HG02973 (cell line): ENCODE results near the gene NTN1.

Source experiments
- ATAC-seq: cut with Tn5 transposase; IDR thresholded peaks from one replicate; pipeline ENCODE4 v1.9.1; 2021; ENCODE audit warnings: moderate library complexity; ENCODE audit not compliant: unreplicated experiment

The NTN1 gene

GRCh38 chr17:9266031-9266680 lies 244.8 kb downstream of the NTN1 start:
- no peak for ATAC-seq

- no peak for ATAC-seq
Measured at GRCh38 chr17:9266697-9267117, 245.4 kb downstream of the NTN1 start.

- no peak for ATAC-seq
Measured at GRCh38 chr17:9268546-9268945, 247.2 kb downstream of the NTN1 start.

DNA sequence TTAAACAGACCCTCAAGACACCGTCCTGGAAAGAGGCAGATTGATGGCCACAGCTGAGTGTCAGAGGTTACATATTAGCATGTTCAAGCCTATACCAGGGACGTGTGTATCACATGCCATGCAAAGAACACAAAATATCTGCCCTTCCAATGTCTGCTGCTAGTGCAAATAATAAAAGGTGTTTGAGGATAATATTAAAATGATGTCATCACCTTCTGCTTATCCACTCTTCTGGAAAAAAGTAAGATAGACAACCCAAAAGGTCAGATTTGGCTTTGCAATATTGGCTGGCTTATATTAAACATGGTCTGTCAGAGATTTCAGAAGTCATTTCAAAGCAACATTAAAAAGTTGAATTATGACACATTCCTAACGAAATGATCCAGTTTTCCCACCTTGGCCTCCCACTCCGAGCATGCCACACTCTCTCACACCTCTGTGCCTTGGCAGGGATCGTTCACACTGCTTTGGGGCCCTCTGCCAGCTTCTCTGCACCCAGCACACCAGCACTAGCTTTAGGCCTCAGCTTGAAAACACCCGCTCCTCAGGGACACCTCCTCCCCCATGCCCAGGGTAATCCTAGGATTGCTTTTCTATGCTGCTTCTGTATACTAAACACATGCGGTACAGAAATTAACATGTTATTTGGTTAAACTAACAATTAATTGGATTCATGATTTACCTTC lies 248.2 kb downstream of the NTN1 start:
- ATAC-seq = no peak

DNA sequence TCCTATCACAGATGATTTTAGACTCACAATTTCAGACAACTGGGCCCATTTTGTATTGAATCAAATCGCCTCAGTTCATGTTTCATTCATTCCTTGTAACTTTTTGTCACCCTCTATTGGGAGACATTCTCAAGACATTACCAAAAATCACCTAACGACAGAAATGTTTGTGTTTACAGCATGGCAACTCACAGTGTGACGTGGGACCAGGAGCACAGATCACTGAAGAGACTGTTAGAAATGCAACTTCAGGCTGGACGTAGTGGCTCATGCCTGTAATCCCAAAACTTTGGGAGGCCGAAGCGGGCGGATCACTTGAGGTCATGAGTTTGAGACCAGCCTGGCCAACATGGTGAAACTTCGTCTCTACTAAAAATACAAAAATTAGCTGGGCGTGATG lies 249.6 kb downstream of the NTN1 start:
- ATAC-seq = no peak

DNA sequence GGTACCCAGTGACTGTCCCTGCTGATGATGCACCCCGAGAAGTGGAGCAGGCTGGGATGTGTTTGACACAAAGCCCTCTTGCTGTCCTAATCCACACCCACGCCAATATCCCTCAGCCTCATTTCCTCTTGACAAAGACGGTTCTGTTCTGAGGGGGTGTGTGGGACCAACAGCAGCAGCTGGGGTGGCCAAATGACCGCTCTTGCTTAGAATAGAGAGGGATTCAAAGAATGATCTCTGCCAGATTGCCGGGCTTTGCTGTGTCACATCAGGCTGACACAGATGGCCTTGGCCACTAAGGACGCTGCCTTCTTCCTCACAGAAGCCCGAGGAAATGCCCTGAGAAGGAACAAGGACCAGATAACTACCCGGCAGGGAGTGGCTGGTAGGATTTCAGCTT lies 250.7 kb downstream of the NTN1 start:
- no peak for ATAC-seq

DNA sequence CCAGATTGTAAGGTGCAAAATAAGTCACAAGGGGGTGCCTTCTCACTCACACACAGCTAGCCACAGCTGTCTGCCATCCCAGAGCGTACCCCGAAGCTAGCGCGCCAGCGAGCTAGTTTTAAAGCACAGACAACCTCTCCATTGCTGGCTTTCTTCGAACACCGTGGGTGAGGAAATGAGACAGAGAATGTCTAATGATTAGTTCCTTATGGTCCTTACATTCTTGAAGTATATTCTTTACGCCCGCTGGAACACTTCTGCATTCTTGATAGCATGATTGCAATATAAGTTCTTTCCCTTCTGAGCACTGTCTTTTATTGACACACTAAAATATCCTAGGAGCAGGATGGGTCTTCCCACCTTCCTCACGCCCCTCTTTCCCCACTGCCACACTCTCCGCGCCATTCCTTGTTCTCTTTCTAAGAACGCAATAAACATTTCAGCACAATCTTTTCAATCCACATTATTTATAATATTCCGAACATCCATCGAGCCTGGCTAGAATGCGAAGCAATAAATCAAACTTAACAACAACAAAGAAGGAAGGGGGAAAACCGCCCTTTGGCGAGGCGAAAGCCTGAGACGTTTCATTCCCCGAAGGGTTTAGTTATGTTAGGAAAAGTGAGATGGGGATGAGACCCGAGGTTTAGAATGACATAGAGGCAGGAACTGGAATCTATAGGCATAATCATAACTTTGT lies 251.3 kb downstream of the NTN1 start:
- ATAC-seq = no peak

DNA sequence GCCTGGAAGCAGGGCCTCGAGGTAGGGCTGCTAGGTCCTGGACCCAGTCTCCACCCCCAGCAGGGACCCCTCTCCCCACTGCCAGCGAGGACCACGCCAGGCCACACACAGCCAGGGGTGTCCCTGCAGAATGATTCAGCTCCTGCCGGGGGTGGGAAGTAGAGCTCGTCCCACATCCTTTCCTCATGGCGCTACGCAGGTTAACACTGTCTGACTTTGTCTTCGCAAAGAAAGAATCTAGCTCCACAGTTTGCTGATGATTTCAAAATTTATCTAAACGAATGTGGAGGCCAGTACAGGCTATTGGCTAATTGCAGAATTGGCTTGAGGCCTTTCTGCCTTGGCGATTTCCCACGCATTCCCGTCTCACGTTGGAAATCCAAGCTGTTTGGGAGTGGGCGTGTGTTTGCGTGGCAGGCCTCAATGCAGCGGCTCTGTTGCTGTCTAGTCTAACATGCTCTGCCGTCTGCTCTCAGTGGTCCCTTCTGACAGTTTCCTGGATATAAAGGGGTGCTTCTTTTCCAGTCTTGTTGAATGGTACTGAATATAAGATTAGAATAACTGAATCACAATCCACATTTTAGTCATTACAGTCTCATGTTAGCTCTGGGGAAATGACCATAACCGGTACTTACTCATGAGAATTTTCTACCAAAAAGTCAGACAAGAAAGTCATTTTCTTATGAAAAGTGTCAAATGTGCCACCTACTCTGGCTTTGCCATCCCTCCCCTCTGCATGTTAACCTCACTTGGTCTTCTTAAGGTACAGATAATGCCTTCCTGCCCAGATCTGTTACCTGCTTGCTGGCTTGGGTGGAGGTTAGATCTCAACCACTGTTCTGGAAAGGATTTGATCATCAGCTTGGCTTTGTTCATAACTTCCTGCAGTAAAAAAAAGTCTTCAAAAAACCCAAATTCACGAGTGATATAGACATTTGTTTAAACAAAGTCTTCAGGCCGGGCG lies 252.4 kb downstream of the NTN1 start:
- ATAC-seq = no peak

- no peak for ATAC-seq
Measured at GRCh38 chr17:9274973-9275372, 253.7 kb downstream of the NTN1 start.

DNA sequence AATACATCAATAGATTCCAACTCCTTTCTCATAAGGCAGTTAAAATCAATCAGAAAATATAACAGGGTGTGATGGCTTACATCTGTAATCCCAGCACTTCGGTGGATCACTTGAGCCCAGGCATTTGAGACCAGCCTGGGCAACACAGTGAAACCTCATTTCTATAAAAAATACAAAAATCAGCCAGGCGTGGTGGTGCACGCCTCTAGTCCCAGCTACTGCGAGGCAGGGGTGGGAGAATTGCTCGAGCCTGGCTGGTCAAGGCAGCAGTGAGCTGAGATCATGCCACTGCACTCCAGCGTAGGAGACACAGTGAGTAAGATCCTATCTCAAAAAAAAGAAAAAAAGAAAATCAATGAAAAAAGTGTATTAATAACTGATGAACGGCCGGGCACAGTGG lies 258.6 kb downstream of the NTN1 start:
- ATAC-seq = no peak

- no peak for ATAC-seq
Measured at GRCh38 chr17:9283909-9284308, 262.6 kb downstream of the NTN1 start.

GRCh38 chr17:9284884-9285283 lies 263.6 kb downstream of the NTN1 start:
- no peak for ATAC-seq

GRCh38 chr17:9285602-9286427 lies 264.5 kb downstream of the NTN1 start:
- no peak for ATAC-seq

- ATAC-seq = no peak
Measured at GRCh38 chr17:9286434-9286833, 265.1 kb downstream of the NTN1 start.

- ATAC-seq = no peak
Measured at GRCh38 chr17:9287306-9287705, 266.0 kb downstream of the NTN1 start.

GRCh38 chr17:9290226-9290613 lies 268.9 kb downstream of the NTN1 start:
- ATAC-seq = no peak

DNA sequence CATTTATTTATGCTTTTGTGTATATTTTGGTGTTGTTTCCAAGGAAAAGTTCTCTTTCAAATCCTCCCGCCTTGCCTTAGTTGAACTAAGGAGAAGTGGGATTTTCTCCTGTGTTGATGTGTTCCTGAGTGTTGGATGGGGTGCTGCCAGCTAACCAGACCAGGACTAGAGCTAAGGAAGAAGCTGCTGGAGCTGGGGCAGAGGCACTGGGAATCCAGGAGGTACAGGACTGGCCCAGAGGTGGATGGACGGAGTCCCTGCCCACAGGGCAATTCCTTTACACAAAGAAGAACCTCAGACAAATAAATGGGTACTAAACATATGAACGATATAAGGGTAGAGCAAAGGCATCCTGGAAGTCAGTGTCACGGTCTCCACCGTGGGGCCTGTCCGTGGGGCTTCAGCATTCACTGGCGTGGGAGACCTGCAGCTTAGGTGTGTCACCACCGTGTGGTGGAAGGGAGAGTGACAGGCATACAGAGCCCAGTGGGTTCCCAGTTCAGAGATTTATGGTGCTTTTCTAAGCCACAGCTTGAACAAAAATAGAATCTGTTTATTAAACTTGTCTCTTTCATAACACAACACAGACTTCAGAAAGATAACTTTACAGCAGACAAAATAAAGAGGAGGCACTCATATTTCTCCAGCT lies 270.7 kb downstream of the NTN1 start:
- no peak for ATAC-seq

- ATAC-seq = no peak
Measured at GRCh38 chr17:9292561-9292941, 271.2 kb downstream of the NTN1 start.
